Activated CD4-positive, alpha-beta T cell treated with anti-CD3 and anti-CD28 coated beads, Interleukin-2, Interleukin-6, amounts not matched to agents 100 ng/mL and 50 ng/mL, durations not matched to agents 16 hours and 8 hours (primary cell): ENCODE data around the gene PRRT2.
"Not testable (repeated sequence)": the region's sequence is repeated elsewhere in the genome, so short reads cannot be mapped to it uniquely, and the experiment has no call there.

Experiments
- DNase-seq: peaks from one replicate; pipeline ENCODE4 v3.0.0-alpha.2; 2020

Gene PRRT2

GRCh38 chr16:29812754-29813643, 1.0 kb downstream of the PRRT2 start:
- no peak for DNase-seq

- DNase-seq = no peak
Observed at GRCh38 chr16:29813644-29814562, 1.9 kb downstream of the PRRT2 start.

DNA sequence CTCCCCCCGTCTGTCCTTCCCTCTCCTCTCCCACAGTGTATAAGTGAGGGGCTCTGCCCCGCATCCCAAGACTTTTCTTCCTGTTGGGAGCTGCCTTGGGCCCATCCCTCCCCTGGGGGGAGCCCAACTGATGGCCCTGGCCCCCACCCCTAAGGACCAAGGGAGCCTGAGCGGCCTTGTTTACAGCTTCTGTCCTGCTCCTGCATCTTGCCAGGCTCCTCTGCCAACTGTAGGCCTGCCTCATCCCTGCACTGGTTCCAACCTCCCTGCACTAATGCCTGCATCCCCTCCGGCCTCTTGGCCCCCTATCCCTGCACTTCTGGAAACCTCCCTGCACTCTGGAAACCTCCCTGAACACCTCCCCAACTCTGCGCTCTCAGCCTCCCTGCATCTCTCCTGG, 2.6 kb downstream of the PRRT2 start:
- no peak for DNase-seq

DNA sequence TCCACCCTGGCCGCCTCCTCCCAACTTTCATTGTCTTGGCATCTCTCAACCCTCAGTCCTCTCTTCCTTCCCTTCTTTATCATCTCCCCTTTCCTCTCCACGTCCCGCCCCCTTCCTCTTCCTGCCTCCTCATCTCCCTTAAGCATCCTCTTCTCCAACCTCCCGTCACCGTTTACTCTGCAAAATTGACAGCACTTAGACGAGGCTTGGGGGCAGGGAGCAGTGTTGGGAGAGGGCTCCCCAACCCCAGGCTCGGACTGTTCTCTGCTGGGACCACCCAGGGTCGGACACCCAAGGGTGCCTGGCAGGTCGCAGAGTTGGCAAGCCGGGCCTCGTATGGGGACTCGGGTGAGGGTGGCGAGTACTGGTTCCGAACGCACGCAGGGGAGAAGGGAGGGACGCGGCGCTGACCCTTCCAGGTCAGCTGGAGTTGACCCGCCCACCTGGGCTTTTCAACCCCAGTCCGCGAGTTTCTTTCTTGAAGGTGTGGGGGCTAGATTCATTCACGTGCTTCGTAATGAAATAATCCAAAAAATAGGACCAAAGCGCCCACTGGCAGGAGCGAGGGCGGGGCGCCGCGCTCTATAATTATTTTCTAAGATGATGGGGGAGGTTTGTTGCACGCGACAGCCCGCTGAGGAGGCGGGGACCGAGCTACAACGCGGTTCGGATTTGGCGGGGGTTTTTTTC, 3.2 kb downstream of the PRRT2 start:
- DNase-seq = no peak

DNA sequence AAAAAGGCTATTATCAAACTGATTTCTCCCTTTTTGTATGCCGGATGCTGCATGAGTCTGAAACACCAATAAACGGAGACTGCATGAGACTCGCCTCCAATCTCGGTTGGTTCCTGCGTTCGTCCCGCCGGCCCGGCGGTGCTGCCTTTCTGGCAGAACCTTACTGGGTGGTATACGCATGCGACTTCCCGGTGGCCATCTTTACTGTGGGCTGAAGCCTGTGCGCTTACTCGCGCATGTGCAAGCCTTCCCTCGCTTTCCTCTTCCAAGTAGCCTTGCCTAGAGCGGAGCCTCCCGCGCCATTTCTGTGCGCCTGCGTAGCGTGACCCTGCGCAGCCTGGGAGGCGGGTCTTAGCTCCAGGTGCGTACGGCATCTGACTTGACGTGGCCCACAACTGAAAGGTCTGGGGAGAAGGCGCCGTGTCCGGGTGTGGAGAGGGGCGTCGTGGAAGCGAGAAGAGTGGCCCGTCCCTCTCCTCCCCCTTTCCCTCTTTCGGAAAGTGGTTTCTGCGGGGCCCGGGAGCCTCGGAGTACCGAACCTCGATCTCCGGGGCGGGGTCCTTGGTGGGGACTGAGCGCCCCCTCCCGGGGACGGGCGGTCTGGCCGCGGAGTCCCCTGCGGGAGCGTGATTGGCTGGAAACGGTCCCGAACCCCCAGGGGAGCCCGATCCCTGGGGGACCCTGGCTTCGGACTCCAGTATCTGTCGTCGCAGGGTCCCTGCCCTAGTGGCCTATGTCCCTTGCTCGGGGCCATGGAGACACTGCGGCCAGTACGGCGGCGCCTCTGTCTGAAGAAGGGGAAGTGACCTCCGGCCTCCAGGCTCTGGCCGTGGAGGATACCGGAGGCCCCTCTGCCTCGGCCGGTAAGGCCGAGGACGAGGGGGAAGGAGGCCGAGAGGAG, 4.0 kb downstream of the PRRT2 start, which contains the start of gene PAGR1:
Gene PAGR1 (plus strand): TSS at position 360 of the 901 bp plus-strand sequence. CDS start 374 bp downstream, at position 734.
- peak; percentile 99 for DNase-seq

GRCh38 chr16:29816694-29817441, 4.9 kb downstream of the PRRT2 start:
- DNase-seq = peak; percentile 79

DNA sequence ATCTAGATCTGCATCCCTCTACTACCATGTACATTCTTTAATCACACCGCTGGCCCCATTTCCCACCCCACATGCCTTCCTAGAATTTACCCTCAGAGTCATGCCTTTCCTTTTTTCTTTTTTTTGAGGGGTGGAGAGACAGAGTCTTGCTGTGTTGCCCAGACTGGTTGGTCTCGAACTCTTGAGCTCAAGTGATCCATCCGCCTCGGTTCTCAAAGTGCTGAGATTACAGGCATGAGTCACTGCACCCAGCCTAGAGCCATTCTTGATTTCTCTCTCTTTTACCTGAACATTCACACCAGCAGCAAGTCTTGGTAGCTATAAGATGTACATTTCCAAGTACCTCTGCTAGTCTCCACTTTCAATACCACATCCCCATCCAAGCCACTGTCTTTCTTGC, 6.1 kb downstream of the PRRT2 start:
- no peak for DNase-seq

- DNase-seq = no peak
Observed at GRCh38 chr16:29819506-29819905, 7.5 kb downstream of the PRRT2 start.

- DNase-seq = peak; percentile 76
Observed at GRCh38 chr16:29820271-29820701, 8.3 kb downstream of the PRRT2 start, which contains the start of gene MVP. Gene MVP (plus strand): TSS chr16:29820462. CDS start chr16:29830550, 10,088 bp downstream.

DNA sequence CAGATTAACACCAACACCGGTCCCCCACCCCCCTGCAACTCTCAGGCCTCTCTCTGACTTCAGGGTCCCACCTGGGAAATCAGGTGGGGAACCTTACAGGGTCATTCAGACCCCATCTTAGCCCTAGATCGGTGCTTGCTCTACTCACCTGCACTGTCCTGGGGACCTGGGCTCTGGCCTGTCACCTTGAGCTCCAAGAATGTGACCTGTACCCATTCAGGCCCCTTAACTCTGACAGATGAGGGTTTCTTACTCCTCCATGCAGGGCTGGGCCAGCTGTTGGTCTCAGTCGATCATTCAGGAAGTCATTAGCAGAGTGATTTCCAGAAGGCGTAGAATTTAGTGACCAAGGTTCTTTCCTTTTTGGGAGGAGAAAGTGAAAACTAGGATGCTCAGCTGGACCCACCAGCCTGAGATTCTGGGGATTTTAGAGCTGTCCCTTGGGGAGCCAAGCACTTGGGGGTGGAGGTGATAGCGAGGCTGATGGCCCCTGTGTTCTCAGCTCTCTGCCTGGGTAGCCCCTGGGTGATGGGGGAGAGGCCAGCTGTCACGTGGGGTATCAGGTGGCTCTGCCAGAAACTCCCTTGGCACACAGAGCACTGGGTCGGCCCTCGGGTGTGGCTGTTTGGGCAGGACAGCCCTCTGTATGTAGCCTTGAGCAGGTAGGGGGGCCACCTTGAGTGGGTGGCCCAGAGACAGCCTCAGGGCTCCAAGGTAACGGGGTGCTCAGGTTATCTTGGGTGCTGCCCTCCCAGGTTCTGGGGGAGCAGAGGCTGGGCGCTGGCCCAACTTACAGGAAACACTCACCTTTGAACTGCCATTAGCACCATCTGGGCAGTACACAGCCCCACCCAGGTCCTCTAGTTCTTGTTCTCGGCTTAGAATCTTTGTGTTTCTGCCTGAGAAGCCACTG, 9.0 kb downstream of the PRRT2 start:
- peak; percentile 66 for DNase-seq

GRCh38 chr16:29821643-29822115, 9.7 kb downstream of the PRRT2 start:
- no peak for DNase-seq

DNA sequence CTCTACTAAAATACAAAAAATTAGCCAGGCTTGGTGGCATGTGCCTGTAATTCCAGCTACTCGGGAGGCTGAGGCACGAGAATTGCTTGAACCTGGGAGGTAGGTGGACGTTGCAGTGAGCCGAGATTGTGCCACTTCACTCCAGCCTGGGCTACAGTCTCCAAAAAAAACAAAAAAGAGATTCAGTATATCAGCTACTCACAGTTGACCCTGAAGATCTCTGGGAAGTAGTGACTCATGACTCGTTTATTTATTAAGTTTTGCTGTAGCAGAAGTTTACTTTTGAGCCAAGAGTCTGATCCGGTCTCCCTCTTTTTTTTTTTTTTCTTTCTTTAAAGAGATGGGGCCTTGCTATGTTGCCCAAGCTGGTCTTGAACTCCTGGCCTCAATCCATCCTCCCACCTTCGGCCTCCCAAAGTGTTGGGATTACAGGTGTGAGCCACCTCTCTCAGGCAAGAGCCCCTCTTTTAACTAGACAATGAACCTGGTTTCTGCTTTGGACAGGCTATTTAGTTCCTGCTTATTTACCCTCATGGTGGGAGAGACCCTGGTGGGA, 12.7 kb downstream of the PRRT2 start:
- DNase-seq = no peak

GRCh38 chr16:29825145-29826044, 13.4 kb downstream of the PRRT2 start:
- peak; percentile 87 for DNase-seq

DNA sequence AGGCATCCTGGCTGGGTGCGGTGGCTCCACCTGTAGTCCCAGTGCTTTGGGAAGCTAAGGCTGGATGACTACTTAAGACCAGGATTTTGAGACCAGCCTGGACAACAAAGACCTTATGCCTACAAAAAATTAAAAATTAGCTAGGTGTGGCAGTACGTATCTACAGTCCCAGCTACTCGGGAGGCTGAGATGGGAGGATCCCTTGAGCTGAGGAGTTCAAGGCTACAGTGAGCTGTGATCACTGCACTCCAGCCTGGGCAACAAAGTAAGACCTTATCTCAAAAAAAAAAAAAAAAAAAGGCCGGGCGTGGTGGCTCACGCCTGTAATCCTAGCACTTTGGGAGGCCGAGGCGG, 14.3 kb downstream of the PRRT2 start:
- no peak for DNase-seq

- DNase-seq = no peak
Observed at GRCh38 chr16:29830774-29831173, 18.8 kb downstream of the PRRT2 start.

DNA sequence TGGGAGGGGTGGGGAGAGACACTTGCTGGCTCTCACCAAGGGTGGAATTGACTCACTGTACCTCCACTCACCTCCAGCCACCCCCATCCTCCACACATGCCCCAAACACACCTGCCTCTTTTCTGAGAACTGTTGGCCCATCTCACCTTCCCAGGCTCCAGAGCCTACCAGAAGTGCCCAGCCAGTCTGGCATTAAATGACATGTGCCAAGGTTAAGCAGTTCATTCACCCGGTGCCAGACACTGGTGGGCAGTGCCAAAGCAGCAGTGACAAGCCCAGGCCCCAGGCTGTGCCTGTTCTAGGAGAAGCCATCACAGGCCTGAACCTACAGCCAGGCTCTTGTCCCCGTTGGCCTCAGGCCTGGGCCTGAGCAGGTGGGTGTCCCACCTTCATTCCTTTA, 19.5 kb downstream of the PRRT2 start:
- no peak for DNase-seq

DNA sequence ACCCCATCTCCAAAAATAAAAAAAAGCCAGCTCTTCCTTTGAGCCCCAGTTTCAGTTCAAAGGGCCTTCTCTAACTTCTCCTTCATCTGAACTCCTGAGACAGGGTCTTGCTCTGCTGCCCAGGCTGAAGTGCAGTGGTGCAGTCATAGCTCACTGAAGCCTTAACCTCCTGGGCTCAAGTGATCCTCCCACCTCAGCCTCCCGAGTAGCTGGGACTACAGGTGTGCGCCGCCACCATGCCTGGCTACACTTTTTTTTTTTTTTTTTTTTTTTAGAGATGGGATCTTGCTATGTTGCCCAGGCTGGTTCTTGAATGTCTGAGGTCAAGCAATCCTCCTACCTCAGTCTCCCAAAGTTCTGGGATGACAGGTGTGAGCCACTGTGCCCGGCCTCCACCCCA, 21.2 kb downstream of the PRRT2 start:
- DNase-seq = not testable (repeated sequence)

- no peak for DNase-seq
Observed at GRCh38 chr16:29834079-29834478, 22.1 kb downstream of the PRRT2 start.
